ENCODE data around the gene KIF5C. TPM values are rescaled to one million over a fixed set of nuclear protein-coding genes. Genes with fewer than 3 reads are reported as not detected.

The KIF5C gene
- total RNA-seq, 1 donor from 2014 or later = 63.1 TPM

- H3K4me3 Mint-ChIP-seq = no peak overlapping the region
- H3K36me3 ChIP-seq = peaks cover 5% of the 10 kb centered on the region
- peaks cover 19% of the 10 kb centered on the region for H3F3A ChIP-seq (ENCODE audit: low read depth)
- no peak overlapping the region for H3K27ac ChIP-seq
- H3K27ac Mint-ChIP-seq = no peak overlapping the region
- H3K4me1 ChIP-seq = peaks cover 32% of the 10 kb centered on the region
- peaks cover 8% of the 10 kb centered on the region for H3K27me3 Mint-ChIP-seq (ENCODE audit: insufficient read depth, low read depth)
- H3K79me2 ChIP-seq (ENCODE audit: low read depth) = no peaks in the 10 kb centered on the region
- H4K20me1 ChIP-seq (ENCODE audit: low read depth) = peaks cover 48% of the 10 kb centered on the region
- H3K9ac ChIP-seq = no peak overlapping the region
- no peaks in the 10 kb centered on the region for H3K9me3 ChIP-seq (ENCODE audit: low read depth)
- H3K4me1 Mint-ChIP-seq = peaks cover 37% of the 10 kb centered on the region
- no peak for DNase-seq (ENCODE audit: low spot score)
- H3K27me3 ChIP-seq = no peaks in the 10 kb centered on the region
- TF ChIP-seq EZH2 (IDR thresholded peaks at IDR 0.05) = no peak
- TF ChIP-seq CTCF (IDR thresholded peaks at IDR 0.05) = no peak
- no peak for TF ChIP-seq EZH2phosphoT487 (IDR thresholded peaks at IDR 0.05)
- no peak overlapping the region for H3K4me2 ChIP-seq
- H3K9me3 Mint-ChIP-seq = no peaks in the 10 kb centered on the region
- H3K4me3 ChIP-seq = no peak overlapping the region
- H3K36me3 Mint-ChIP-seq = peaks cover 38% of the 10 kb centered on the region
- H2AFZ ChIP-seq (replicated peaks) = no peak overlapping the region
Measured at GRCh38 chr2:148965623-148966437, 90.8 kb downstream of the KIF5C start.

- H3K36me3 Mint-ChIP-seq = peaks cover 40% of the 10 kb centered on the region
- no peaks in the 10 kb centered on the region for H3K27me3 ChIP-seq
- H3K27me3 Mint-ChIP-seq (ENCODE audit: insufficient read depth, low read depth) = peaks cover 8% of the 10 kb centered on the region
- H3K4me1 Mint-ChIP-seq = peaks cover 40% of the 10 kb centered on the region
- no peaks in the 10 kb centered on the region for H3K9me3 ChIP-seq (ENCODE audit: low read depth)
- H3K9ac ChIP-seq = no peak overlapping the region
- H3K4me1 ChIP-seq = peaks cover 32% of the 10 kb centered on the region
- H3K9me3 Mint-ChIP-seq = no peaks in the 10 kb centered on the region
- no peak overlapping the region for H3K27ac Mint-ChIP-seq
- no peak overlapping the region for H3K4me3 Mint-ChIP-seq
- H3K27ac ChIP-seq = no peak overlapping the region
- H3K4me3 ChIP-seq = no peak overlapping the region
- no peak overlapping the region for H3K4me2 ChIP-seq
- no peak for DNase-seq (ENCODE audit: low spot score)
- no peaks in the 10 kb centered on the region for H3K79me2 ChIP-seq (ENCODE audit: low read depth)
- H3F3A ChIP-seq (ENCODE audit: low read depth) = peaks cover 19% of the 10 kb centered on the region
- peaks cover 4% of the 10 kb centered on the region for H3K36me3 ChIP-seq
- H4K20me1 ChIP-seq (ENCODE audit: low read depth) = peaks cover 42% of the 10 kb centered on the region
- no peak overlapping the region for H2AFZ ChIP-seq (replicated peaks)
- no peak for TF ChIP-seq CTCF (IDR thresholded peaks at IDR 0.05)
- no peak for TF ChIP-seq EZH2phosphoT487 (IDR thresholded peaks at IDR 0.05)
- TF ChIP-seq EZH2 (IDR thresholded peaks at IDR 0.05) = no peak
Measured at GRCh38 chr2:148966438-148966758, 91.4 kb downstream of the KIF5C start.

DNA sequence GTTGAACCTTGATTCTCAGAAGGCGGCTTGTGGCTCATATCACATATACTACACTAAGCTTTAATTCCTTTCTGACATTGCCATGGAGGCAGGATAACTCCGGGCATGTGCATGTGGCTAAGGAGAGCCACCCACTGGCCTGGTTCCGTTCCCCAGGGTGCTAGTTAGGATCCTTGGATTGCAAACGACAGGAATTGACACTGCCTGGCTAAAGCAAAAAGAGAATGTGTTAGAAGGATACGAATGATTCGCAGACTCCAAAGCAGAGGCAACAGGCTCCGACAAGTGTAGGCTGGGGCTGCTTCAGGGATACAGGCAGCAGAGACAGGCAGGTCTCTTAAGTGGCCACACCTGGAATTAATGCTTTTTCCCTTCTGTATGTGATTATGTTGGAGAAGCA is 92.0 kb downstream of the KIF5C start:
- Histone ChIP-seq H3K4me2 (no peak overlapping the region), H3F3A (ENCODE audit: low read depth) (peaks cover 19% of the 10 kb centered on the region), H3K79me2 (ENCODE audit: low read depth) (no peaks in the 10 kb centered on the region), H3K27me3 (no peaks in the 10 kb centered on the region), H4K20me1 (ENCODE audit: low read depth) (peaks cover 40% of the 10 kb centered on the region), H3K4me1 (peaks cover 32% of the 10 kb centered on the region), H3K27ac (no peak overlapping the region), H3K4me3 (no peak overlapping the region), H3K36me3 (no peaks in the 10 kb centered on the region), H3K9me3 (ENCODE audit: low read depth) (no peaks in the 10 kb centered on the region), H2AFZ (replicated peaks) (no peak overlapping the region), H3K9ac (no peak overlapping the region)
- Mint-ChIP-seq H3K27me3 (ENCODE audit: insufficient read depth, low read depth) (peaks cover 8% of the 10 kb centered on the region), H3K36me3 (peaks cover 36% of the 10 kb centered on the region), H3K9me3 (no peaks in the 10 kb centered on the region), H3K27ac (no peak overlapping the region), H3K4me1 (peaks cover 40% of the 10 kb centered on the region), H3K4me3 (no peak overlapping the region)
- TF ChIP-seq EZH2 (IDR thresholded peaks at IDR 0.05) = no peak
- TF ChIP-seq CTCF (IDR thresholded peaks at IDR 0.05) = no peak
- TF ChIP-seq EZH2phosphoT487 (IDR thresholded peaks at IDR 0.05) = no peak
- DNase-seq (ENCODE audit: low spot score) = no peak
